NCI-H2196 (cell line): ENCODE measurements around the gene GSE1.
A peak's percentile ranks its signal among the peaks of the same experiment; 100 is the strongest.

Experiments
- DNase-seq: peaks from one replicate; lab custom pipeline; 2025; ENCODE audit not compliant: unreplicated experiment; lab: John Stamatoyannopoulos, UW

GSE1 gene

GRCh38 chr16:85658504-85659326 lies 45.6 kb downstream of the GSE1 start:
- DNase-seq: no peak

- no peak for DNase-seq
Observed at GRCh38 chr16:85659336-85659735, 46.2 kb downstream of the GSE1 start.

- DNase-seq: peak; percentile 52
Observed at GRCh38 chr16:85659805-85660511, 46.8 kb downstream of the GSE1 start.

GRCh38 chr16:85660843-85661739 lies 48.0 kb downstream of the GSE1 start:
- DNase-seq: no peak

- DNase-seq: no peak
Observed at GRCh38 chr16:85661740-85662481, 48.8 kb downstream of the GSE1 start.

GRCh38 chr16:85662482-85662812 lies 49.3 kb downstream of the GSE1 start:
- DNase-seq: no peak

GRCh38 chr16:85662976-85663830 lies 50.1 kb downstream of the GSE1 start:
- no peak for DNase-seq

- DNase-seq: peak; percentile 77
Observed at GRCh38 chr16:85663891-85664321, 50.8 kb downstream of the GSE1 start.

GRCh38 chr16:85664580-85665372 lies 51.7 kb downstream of the GSE1 start:
- no peak for DNase-seq

GRCh38 chr16:85665373-85665740 lies 52.2 kb downstream of the GSE1 start:
- no peak for DNase-seq

GRCh38 chr16:85665929-85666328 lies 52.8 kb downstream of the GSE1 start:
- DNase-seq: no peak

GRCh38 chr16:85667261-85667660 lies 54.1 kb downstream of the GSE1 start:
- no peak for DNase-seq

- DNase-seq: no peak
Observed at GRCh38 chr16:85667841-85668413, 54.8 kb downstream of the GSE1 start.

- DNase-seq: no peak
Observed at GRCh38 chr16:85668676-85669424, 55.7 kb downstream of the GSE1 start.

GRCh38 chr16:85670840-85671239 lies 57.7 kb downstream of the GSE1 start:
- no peak for DNase-seq

GRCh38 chr16:85673529-85674417 lies 60.7 kb downstream of the GSE1 start:
- peak; percentile 64 for DNase-seq

GRCh38 chr16:85674418-85674755 lies 61.3 kb downstream of the GSE1 start:
- DNase-seq: no peak
